Measurements from ENCODE around the gene ARRDC2. TPM values are rescaled to one million over a fixed set of nuclear protein-coding genes. Genes with fewer than 3 reads are reported as not detected.

ARRDC2 gene
- total RNA-seq, 2 experiments from 2014 or later, result 29.1 TPM

DNA sequence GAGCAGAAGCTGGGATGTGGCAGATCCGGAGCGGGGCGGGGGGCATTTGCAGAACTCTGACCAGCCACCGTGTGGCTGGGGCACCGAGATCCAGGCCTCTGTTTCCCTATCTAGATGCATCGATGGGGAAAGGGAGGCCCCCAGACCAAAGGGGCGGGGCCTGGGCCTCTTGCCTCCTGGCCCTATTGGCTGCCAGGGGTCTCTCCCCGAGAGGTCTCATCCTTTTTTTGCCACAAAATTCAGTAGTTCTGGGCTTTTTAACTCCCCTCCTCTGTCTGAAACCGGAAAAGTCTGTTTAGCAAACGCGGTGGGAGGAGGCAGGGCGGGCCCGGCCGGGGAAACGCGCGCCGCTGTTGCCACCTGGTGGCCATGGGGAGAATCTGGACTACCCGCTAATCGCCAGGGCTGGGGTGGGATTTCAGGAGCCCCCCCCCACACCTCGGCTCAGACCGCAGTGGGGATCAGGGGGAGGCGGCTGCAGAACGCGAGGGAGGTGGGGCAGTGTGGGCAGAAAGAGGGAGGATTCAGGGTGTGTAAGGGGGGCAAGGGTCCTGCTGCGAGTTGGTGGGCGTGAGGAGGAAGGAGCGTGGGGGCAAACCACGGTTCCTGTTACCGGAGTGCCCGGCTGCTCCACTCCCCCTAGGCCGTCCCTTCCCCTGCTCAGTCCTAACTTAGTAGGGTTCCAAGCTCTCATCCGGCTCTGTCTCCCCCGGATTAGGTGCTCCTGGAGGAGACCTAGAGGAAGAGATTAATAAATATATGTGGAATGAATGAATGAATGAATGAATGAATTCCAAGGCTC lies 50.4 kb downstream of the ARRDC2 start:
- TF ChIP-seq, protein P1, sequence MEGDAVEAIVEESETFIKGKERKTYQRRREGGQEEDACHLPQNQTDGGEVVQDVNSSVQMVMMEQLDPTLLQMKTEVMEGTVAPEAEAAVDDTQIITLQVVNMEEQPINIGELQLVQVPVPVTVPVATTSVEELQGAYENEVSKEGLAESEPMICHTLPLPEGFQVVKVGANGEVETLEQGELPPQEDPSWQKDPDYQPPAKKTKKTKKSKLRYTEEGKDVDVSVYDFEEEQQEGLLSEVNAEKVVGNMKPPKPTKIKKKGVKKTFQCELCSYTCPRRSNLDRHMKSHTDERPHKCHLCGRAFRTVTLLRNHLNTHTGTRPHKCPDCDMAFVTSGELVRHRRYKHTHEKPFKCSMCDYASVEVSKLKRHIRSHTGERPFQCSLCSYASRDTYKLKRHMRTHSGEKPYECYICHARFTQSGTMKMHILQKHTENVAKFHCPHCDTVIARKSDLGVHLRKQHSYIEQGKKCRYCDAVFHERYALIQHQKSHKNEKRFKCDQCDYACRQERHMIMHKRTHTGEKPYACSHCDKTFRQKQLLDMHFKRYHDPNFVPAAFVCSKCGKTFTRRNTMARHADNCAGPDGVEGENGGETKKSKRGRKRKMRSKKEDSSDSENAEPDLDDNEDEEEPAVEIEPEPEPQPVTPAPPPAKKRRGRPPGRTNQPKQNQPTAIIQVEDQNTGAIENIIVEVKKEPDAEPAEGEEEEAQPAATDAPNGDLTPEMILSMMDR (IDR thresholded peaks at IDR 0.05), result peak; percentile 99
- ChIA-PET POLR2A (interaction anchor here (1.7 to 4.7 kb wide), 2 partner anchors 13 to 51 kb away, joined by 6 to 24 read pairs; partner anchors contain the start of gene ARRDC2), CTCF (interaction anchor here (0.7 to 7.6 kb wide), 26 partner anchors 11 to 271 kb away, joined by 3 to 151 read pairs (median 4); partner anchors contain the start of genes ARRDC2 and IL12RB1)
- Mint-ChIP-seq H3K4me1 (ENCODE audit: low read depth) (peaks cover 16% of the 10 kb centered on the region), H3K27me3 (no peaks in the 10 kb centered on the region), H3K4me3 (no peak overlapping the region), H3K9me3 (no peaks in the 10 kb centered on the region), H3K27ac (peak overlapping the region; percentile 41), H3K36me3 (ENCODE audit: low read depth) (peaks cover 2% of the 10 kb centered on the region)
- ATAC-seq (peak; percentile 94), DNase-seq (peak; percentile 83)
- intact Hi-C loops (cut with micrococcal nuclease), result loop anchor here (1.0 kb wide), 1 partner anchor 51 kb away; no protein-coding TSS in a partner anchor

DNA sequence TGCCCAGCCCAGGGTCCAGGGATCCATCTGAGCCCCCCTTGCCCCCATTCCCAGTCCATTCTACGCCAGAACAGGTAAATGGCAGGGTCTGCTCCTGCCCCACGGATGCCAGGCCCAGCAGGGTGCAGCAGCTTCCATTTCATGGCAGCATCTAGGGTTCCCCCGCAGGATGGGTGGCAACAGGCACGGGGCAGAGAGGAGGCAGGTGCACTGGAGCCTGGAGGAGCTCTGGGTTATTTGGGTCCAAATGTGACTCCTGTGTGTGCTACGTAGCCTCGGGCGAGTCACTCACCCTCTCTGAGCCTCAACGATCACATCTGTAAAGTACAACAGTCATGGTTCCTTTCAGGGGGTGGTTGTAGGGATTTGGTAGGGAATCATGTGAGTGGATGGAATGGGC lies 51.3 kb downstream of the ARRDC2 start:
- intact Hi-C loops (cut with micrococcal nuclease), result no loop called here
- peak; percentile 16 for DNase-seq
- no peak for ATAC-seq

DNA sequence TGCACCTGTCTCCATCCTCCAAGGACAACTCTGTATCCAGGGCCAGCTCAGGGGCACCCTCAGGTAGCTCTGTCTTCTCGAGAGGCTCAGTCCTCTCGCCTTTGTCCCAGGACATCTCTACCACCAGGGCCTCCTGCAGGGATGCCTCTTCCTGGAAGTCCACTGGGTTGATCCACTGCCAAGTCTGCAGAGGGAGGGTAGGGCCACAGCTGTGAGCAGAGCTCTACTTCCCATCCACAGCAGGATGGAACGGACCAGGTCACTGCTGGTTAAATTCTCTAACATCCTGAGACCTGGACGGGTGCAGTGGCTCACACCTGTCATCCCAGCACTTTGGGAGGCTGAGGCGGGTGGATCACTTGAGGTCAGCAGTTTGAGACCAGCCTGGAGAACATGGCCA lies 51.9 kb downstream of the ARRDC2 start:
- Mint-ChIP-seq H3K27me3 (no peaks in the 10 kb centered on the region), H3K4me3 (no peak overlapping the region), H3K9me3 (no peaks in the 10 kb centered on the region), H3K27ac (no peak overlapping the region), H3K36me3 (ENCODE audit: low read depth) (peaks cover 8% of the 10 kb centered on the region), H3K4me1 (ENCODE audit: low read depth) (peaks cover 11% of the 10 kb centered on the region)
- DNase-seq (no peak), ATAC-seq (no peak)
- TF ChIP-seq, protein P1 (IDR thresholded peaks at IDR 0.05), result no peak
- CTCF ChIA-PET, result interaction anchor here (1.1 to 7.6 kb wide), 6 partner anchors 28 to 198 kb away, joined by 3 to 151 read pairs (median 6); partner anchors contain the start of gene ARRDC2
- POLR2A ChIA-PET, result interaction anchor here (0.9 to 1.7 kb wide), 2 partner anchors 15 to 59 kb away, joined by 3 to 6 read pairs; no protein-coding TSS in a partner anchor
- intact Hi-C loops (cut with micrococcal nuclease), result no loop called here

More for the DNA sequence above, 51.3 kb downstream of the ARRDC2 start:
- ChIA-PET CTCF (interaction anchor here (0.7 to 7.6 kb wide), 12 partner anchors 12 to 270 kb away, joined by 3 to 151 read pairs (median 4); partner anchors contain the start of gene ARRDC2), POLR2A (interaction anchor here (1.7 to 4.7 kb wide), 2 partner anchors 14 to 51 kb away, joined by 6 to 24 read pairs; partner anchors contain the start of gene ARRDC2)
- TF ChIP-seq, protein P1 (IDR thresholded peaks at IDR 0.05), result no peak
- Mint-ChIP-seq H3K27ac (no peak overlapping the region), H3K4me3 (no peak overlapping the region), H3K36me3 (ENCODE audit: low read depth) (peaks cover 4% of the 10 kb centered on the region), H3K4me1 (ENCODE audit: low read depth) (peaks cover 11% of the 10 kb centered on the region), H3K9me3 (no peaks in the 10 kb centered on the region), H3K27me3 (no peaks in the 10 kb centered on the region)

DNA sequence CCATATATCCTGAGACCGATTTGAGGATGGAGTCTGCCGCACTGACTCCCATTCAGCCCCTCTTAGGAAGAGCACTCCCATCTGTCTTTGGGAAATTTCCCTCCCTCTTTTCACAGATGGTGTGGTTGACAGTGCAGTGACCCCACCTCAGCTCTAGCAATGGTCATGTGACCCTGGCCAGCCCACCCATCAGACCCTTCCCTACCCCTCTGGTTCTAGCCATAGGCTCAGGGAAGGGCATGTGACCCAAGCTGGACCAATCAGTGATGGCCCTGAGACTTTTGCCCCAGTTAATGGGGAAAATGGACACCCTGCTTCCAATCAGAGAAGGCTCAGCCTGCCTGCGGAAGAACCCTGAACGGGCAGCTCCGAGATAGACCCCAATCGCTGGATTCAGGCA lies 52.5 kb downstream of the ARRDC2 start:
- TF ChIP-seq, protein P1 (IDR thresholded peaks at IDR 0.05), result no peak
- Mint-ChIP-seq H3K27me3 (no peaks in the 10 kb centered on the region), H3K9me3 (no peaks in the 10 kb centered on the region), H3K4me3 (no peak overlapping the region), H3K27ac (no peak overlapping the region), H3K4me1 (ENCODE audit: low read depth) (peaks cover 11% of the 10 kb centered on the region), H3K36me3 (ENCODE audit: low read depth) (peaks cover 11% of the 10 kb centered on the region)
- no peak for ATAC-seq
- ChIA-PET CTCF (interaction anchor here (1.2 to 7.6 kb wide), 3 partner anchors 37 to 122 kb away, joined by 3 to 151 read pairs (median 4); partner anchors contain the start of gene ARRDC2), POLR2A (interaction anchor here (0.9 to 2.3 kb wide), 3 partner anchors 16 to 59 kb away, joined by 3 to 7 read pairs (median 6); partner anchors contain the start of gene ARRDC2)
- intact Hi-C loops (cut with micrococcal nuclease), result no loop called here
- DNase-seq, result no peak

Measured in activated CD8-positive, alpha-beta T cell treated with anti-CD3 and anti-CD28 coated beads for 36 hours (primary cell).